ENCODE results near the gene ADAMTS12. TPM values are rescaled to one million over a fixed set of nuclear protein-coding genes. Genes with fewer than 3 reads are reported as not detected.
"Not testable (repeated sequence)": the region's sequence is repeated elsewhere in the genome, so short reads cannot be mapped to it uniquely, and the experiment has no call there.

ADAMTS12 gene
- total RNA-seq, 1 experiment from 2014 or later: not detected

GRCh38 chr5:33925278-33925677, 33.5 kb upstream of the ADAMTS12 start:
- no peak for DNase-seq (ENCODE audit: unreplicated experiment)
- H3K4me3 Mint-ChIP-seq (ENCODE audit: unreplicated experiment): no peak overlapping the region
- no peaks in the 10 kb centered on the region for H3K4me1 Mint-ChIP-seq (ENCODE audit: insufficient read depth, unreplicated experiment)
- ChIA-PET CTCF (no interaction called here), POLR2A (interaction anchor here (0.6 kb wide), 1 partner anchor 367 kb away, joined by 3 read pairs; no protein-coding TSS in a partner anchor)
- no peak overlapping the region for H3K27ac Mint-ChIP-seq (ENCODE audit: low read depth, unreplicated experiment)
- intact Hi-C loops (cut with micrococcal nuclease): no loop called here
- no peak for TF ChIP-seq CTCF (IDR thresholded peaks at IDR 0.05; ENCODE audit: unreplicated experiment)
- no peaks in the 10 kb centered on the region for H3K9me3 Mint-ChIP-seq (ENCODE audit: unreplicated experiment)
- BruUV-seq (replicated peaks): no TSS peak
- no peaks in the 10 kb centered on the region for H3K36me3 Mint-ChIP-seq (ENCODE audit: insufficient read depth, unreplicated experiment)
- no peaks in the 10 kb centered on the region for H3K27me3 Mint-ChIP-seq (ENCODE audit: insufficient read depth, unreplicated experiment)

GRCh38 chr5:33921002-33921401, 29.2 kb upstream of the ADAMTS12 start:
- ChIA-PET CTCF (interaction anchor here (1.4 kb wide), 1 partner anchor 450 kb away, joined by 4 read pairs; no protein-coding TSS in a partner anchor), POLR2A (no interaction called here)
- Mint-ChIP-seq H3K9me3 (ENCODE audit: unreplicated experiment) (peaks cover 3% of the 10 kb centered on the region), H3K36me3 (ENCODE audit: insufficient read depth, unreplicated experiment) (no peaks in the 10 kb centered on the region), H3K27ac (ENCODE audit: low read depth, unreplicated experiment) (no peak overlapping the region), H3K27me3 (ENCODE audit: insufficient read depth, unreplicated experiment) (no peaks in the 10 kb centered on the region), H3K4me3 (ENCODE audit: unreplicated experiment) (no peak overlapping the region), H3K4me1 (ENCODE audit: insufficient read depth, unreplicated experiment) (no peaks in the 10 kb centered on the region)
- no peak for DNase-seq (ENCODE audit: unreplicated experiment)
- intact Hi-C loops (cut with micrococcal nuclease): no loop called here
- no peak for TF ChIP-seq CTCF (IDR thresholded peaks at IDR 0.05; ENCODE audit: unreplicated experiment)
- no TSS peak for BruUV-seq (replicated peaks)

GRCh38 chr5:33914844-33915243, 23.1 kb upstream of the ADAMTS12 start:
- peaks cover 13% of the 10 kb centered on the region for H3K9me3 Mint-ChIP-seq (ENCODE audit: unreplicated experiment)
- intact Hi-C loops (cut with micrococcal nuclease); H3K4me1 Mint-ChIP-seq (ENCODE audit: insufficient read depth, unreplicated experiment); H3K4me3 Mint-ChIP-seq (ENCODE audit: unreplicated experiment); POLR2A ChIA-PET; BruUV-seq (replicated peaks); H3K36me3 Mint-ChIP-seq (ENCODE audit: insufficient read depth, unreplicated experiment); CTCF ChIA-PET; H3K27ac Mint-ChIP-seq (ENCODE audit: low read depth, unreplicated experiment); DNase-seq (ENCODE audit: unreplicated experiment): not testable (repeated sequence)
- peaks cover 28% of the 10 kb centered on the region for H3K27me3 Mint-ChIP-seq (ENCODE audit: insufficient read depth, unreplicated experiment)

- CTCF ChIA-PET: interaction anchor here (0.6 to 0.8 kb wide), 2 partner anchors 153 to 1221 kb away, joined by 3 read pairs; no protein-coding TSS in a partner anchor
Observed at GRCh38 chr5:33906248-33906647, 14.5 kb upstream of the ADAMTS12 start.

GRCh38 chr5:33905381-33905780, 13.6 kb upstream of the ADAMTS12 start:
- peaks cover 11% of the 10 kb centered on the region for H3K9me3 Mint-ChIP-seq (ENCODE audit: unreplicated experiment)
- CTCF ChIA-PET: interaction anchor here (0.6 kb wide), 1 partner anchor 152 kb away, joined by 3 read pairs; no protein-coding TSS in a partner anchor
- H3K4me3 Mint-ChIP-seq (ENCODE audit: unreplicated experiment): no peak overlapping the region
- TF ChIP-seq CTCF (IDR thresholded peaks at IDR 0.05; ENCODE audit: unreplicated experiment): no peak
- no peaks in the 10 kb centered on the region for H3K4me1 Mint-ChIP-seq (ENCODE audit: insufficient read depth, unreplicated experiment)
- BruUV-seq (replicated peaks): no TSS peak
- peaks cover 8% of the 10 kb centered on the region for H3K27me3 Mint-ChIP-seq (ENCODE audit: insufficient read depth, unreplicated experiment)
- POLR2A ChIA-PET: no interaction called here
- intact Hi-C loops (cut with micrococcal nuclease): no loop called here
- DNase-seq (ENCODE audit: unreplicated experiment): no peak
- H3K36me3 Mint-ChIP-seq (ENCODE audit: insufficient read depth, unreplicated experiment): no peaks in the 10 kb centered on the region
- no peak overlapping the region for H3K27ac Mint-ChIP-seq (ENCODE audit: low read depth, unreplicated experiment)

More at GRCh38 chr5:33906248-33906647, 14.5 kb upstream of the ADAMTS12 start:
- POLR2A ChIA-PET; H3K36me3 Mint-ChIP-seq (ENCODE audit: insufficient read depth, unreplicated experiment); BruUV-seq (replicated peaks); H3K27ac Mint-ChIP-seq (ENCODE audit: low read depth, unreplicated experiment); DNase-seq (ENCODE audit: unreplicated experiment); H3K4me1 Mint-ChIP-seq (ENCODE audit: insufficient read depth, unreplicated experiment); H3K4me3 Mint-ChIP-seq (ENCODE audit: unreplicated experiment); intact Hi-C loops (cut with micrococcal nuclease): not testable (repeated sequence)
- Mint-ChIP-seq H3K9me3 (ENCODE audit: unreplicated experiment) (peaks cover 11% of the 10 kb centered on the region), H3K27me3 (ENCODE audit: insufficient read depth, unreplicated experiment) (peaks cover 16% of the 10 kb centered on the region)
